Measurements from ENCODE around the gene REXO1. TPM values are rescaled to one million over a fixed set of nuclear protein-coding genes. Genes with fewer than 3 reads are reported as not detected.

REXO1 gene
- total and polyA plus RNA-seq, 2 of the 8 experiments (the other 6 are each of a cell fraction or from before 2014, with no cell fraction given): 42.4 to 44.3 TPM

GRCh38 chr19:1837625-1838105 lies 10.6 kb downstream of the REXO1 start:
- H3K79me2 ChIP-seq (ENCODE audit: control insufficient read depth in 1 of 2, insufficient read depth in 2 of 2, low read length in 2 of 2): peaks cover 3 to 63% of the 10 kb centered on the region in 2 experiments; a peak in 3 of 4 replicates
- H3K9me3 ChIP-seq (ENCODE audit: insufficient read depth in 2 of 2, low read depth in 1 of 2, low read length in 1 of 2): no peaks in the 10 kb centered on the region
- no peak overlapping the region for H3K4me3 ChIP-seq (ENCODE audit: extremely low read depth in 1 of 4, insufficient read depth in 2 of 4, low read depth in 3 of 4, low read length in 4 of 4)
- H2AFZ ChIP-seq (ENCODE audit: low read length): no peak overlapping the region
- H3K9ac ChIP-seq (replicated peaks in 1 of 4; ENCODE audit: extremely low read depth in 1 of 4, low read depth in 3 of 4, low read length in 3 of 4): no peak overlapping the region
- no peak overlapping the region for H2BK15ac ChIP-seq (ENCODE audit: low read length)
- H3K23me2 ChIP-seq (ENCODE audit: low read depth, low read length): no peaks in the 10 kb centered on the region
- peak overlapping the region; percentile 46; the same call in 1 of the 2 replicates for H4K8ac ChIP-seq (ENCODE audit: extremely low read depth, insufficient read depth, low read length)
- H2BK12ac ChIP-seq (ENCODE audit: low read depth, low read length): 0 out of 2 replicates have a peak overlapping the region, but pooled peaks have one; percentile 50
- DNase-seq (ENCODE audit: low read depth in 1 of 2, low spot score in 2 of 2) (peak in 1 of 2 experiments; percentile 98), FAIRE-seq (no peak)
- no peak overlapping the region for H3K4me2 ChIP-seq (ENCODE audit: insufficient read depth in 1 of 2, low read depth in 2 of 2, low read length in 2 of 2)
- H4K20me1 ChIP-seq (replicated peaks in 1 of 2; ENCODE audit: control insufficient read depth in 1 of 2, insufficient read depth in 2 of 2, low read length in 2 of 2): peaks cover 16 to 30% of the 10 kb centered on the region in 2 experiments
- H3K18ac ChIP-seq (ENCODE audit: extremely low read depth, low read length): no peak overlapping the region
- H2AK5ac ChIP-seq (ENCODE audit: low read depth, low read length): no peak overlapping the region
- no peaks in the 10 kb centered on the region for H3K36me3 ChIP-seq (ENCODE audit: control insufficient read depth in 2 of 4, insufficient read depth in 4 of 4, low read length in 3 of 4)
- WGBS, 2 experiments (ENCODE audit: extremely low coverage in 1 of 2, insufficient coverage in 1 of 2, insufficient read length in 1 of 2, insufficient replicate concordance in 2 of 2, low coverage in 1 of 2, low lambda C conversion rate in 2 of 2, missing lambda C conversion rate in 1 of 2): 49% methylated on average over 19 of the region's 23 CpGs; no CpG with 5 or more reads in 1 of the 2 experiments
- no peak overlapping the region for H3K23ac ChIP-seq (ENCODE audit: insufficient read length)
- H3K27me3 ChIP-seq (replicated peaks in 1 of 4; ENCODE audit: control insufficient read depth in 3 of 4, extremely low read depth in 1 of 4, insufficient read depth in 3 of 4, low read length in 3 of 4): no peaks in the 10 kb centered on the region
- no peak overlapping the region for H2BK120ac ChIP-seq (replicated peaks; ENCODE audit: low read depth, low read length)
- no peak overlapping the region for H3K14ac ChIP-seq (ENCODE audit: insufficient read length)
- 0 out of 7 replicates have a peak, but pooled peaks cover 0 to 2% (median 0%) of the 10 kb centered on the region in 4 experiments for H3K4me1 ChIP-seq (replicated peaks in 1 of 4; ENCODE audit: control insufficient read depth in 3 of 4, insufficient read depth in 4 of 4, low read length in 3 of 4)
- no peak overlapping the region; the same call in 1 of the 2 replicates for H2BK5ac ChIP-seq (ENCODE audit: low read depth, low read length)
- peak overlapping the region; percentile 8 for H4K91ac ChIP-seq (replicated peaks; ENCODE audit: insufficient read length, low read length)
- no peak overlapping the region for H3K4ac ChIP-seq (replicated peaks; ENCODE audit: insufficient read length, low read depth, low read length)
- ChIA-PET POLR2A (ENCODE audit: partially characterized antibody) (interaction anchor here (0.6 to 2.4 kb wide), 9 partner anchors 9 to 246 kb away, joined by 3 to 10 read pairs (median 3); partner anchors contain the start of gene TCF3), CTCF (ENCODE audit: partially characterized antibody) (interaction anchor here (0.6 to 14.9 kb wide), 39 partner anchors 9 to 844 kb away, joined by 3 to 228 read pairs (median 3); partner anchors contain the start of gene REXO1)
- H3K56ac ChIP-seq (replicated peaks; ENCODE audit: insufficient read length, low read depth, low read length): no peak overlapping the region
- no peak overlapping the region for H2BK20ac ChIP-seq (ENCODE audit: low read length)
- H3K27ac ChIP-seq (ENCODE audit: low read depth, low read length): no peak overlapping the region
- no peak overlapping the region for H4K5ac ChIP-seq (ENCODE audit: insufficient read length, low read depth, low read length)
- H3K79me1 ChIP-seq (ENCODE audit: low read depth, low read length): peaks cover 26% of the 10 kb centered on the region
- TF ChIP-seq CTCF (IDR thresholded peaks at IDR 0.05; ENCODE audit: control extremely low read depth in 1 of 3, insufficient read depth in 1 of 3, low read depth in 1 of 3, low read length in 3 of 3) (peak; percentile 89 to 94 (median 91)), CBX5 (IDR thresholded peaks at IDR 0.05; ENCODE audit: low read depth, low read length) (no peak), E2F6 (IDR thresholded peaks at IDR 0.05) (no peak), TAF7 (optimal IDR thresholded peaks at IDR 0.05; ENCODE audit: borderline replicate concordance, low read depth, low read length) (no peak), TEAD4 (IDR thresholded peaks at IDR 0.05; ENCODE audit: low read depth, low read length) (no peak), FOSL1 (IDR thresholded peaks at IDR 0.05; ENCODE audit: insufficient read depth, low read depth, low read length) (no peak), JUN (IDR thresholded peaks at IDR 0.05; ENCODE audit: low read depth, low read length) (no peak), BRCA1 (IDR thresholded peaks at IDR 0.05; ENCODE audit: low read depth, low read length) (no peak), KDM4A (IDR thresholded peaks at IDR 0.05; ENCODE audit: low read depth, low read length, severe bottlenecking) (no peak)

Measured in H1 (cell line).